Activated gamma-delta T cell treated with Interleukin-2 at 50 U/mL for 16 hours (primary cell): ENCODE results near the gene ROM1.

Experiments
- DNase-seq: peaks from one replicate; pipeline ENCODE4 v3.0.0-alpha.2; 2020

ROM1 gene

GRCh38 chr11:62652161-62653006, 39.3 kb downstream of the ROM1 start:
- no peak for DNase-seq

- no peak for DNase-seq
These were observed 41.2 kb downstream of the ROM1 start for GRCh38 chr11:62654297-62654696.

- no peak for DNase-seq
These were observed 43.9 kb downstream of the ROM1 start for GRCh38 chr11:62656796-62657429.

- DNase-seq = peak; percentile 53
These were observed 51.5 kb downstream of the ROM1 start for GRCh38 chr11:62664405-62665074.
